KBM-7 (cell line): Measurements from ENCODE around the gene C4orf50.
"Not testable (repeated sequence)": the region's sequence is repeated elsewhere in the genome, so short reads cannot be mapped to it uniquely, and the experiment has no call there.

ENCODE experiments used
- DNase-seq: peaks from one replicate; pipeline ENCODE4 v3.0.0-alpha.2; 2015
- in situ Hi-C: fragments of 300-500 bp; cut with MboI; formaldehyde crosslinking; loops from 2 replicates; pipeline ENCODE4 v1.14.3; 2020; ENCODE audit warnings: low sequenced_read_pairs, low pct_unique_long_range_greater_than_20kb, mixed read lengths

The C4orf50 gene

GRCh38 chr4:5857199-5857598 lies 161.0 kb downstream of the C4orf50 start:
- DNase-seq = no peak
- in situ Hi-C loops = no loop called here

GRCh38 chr4:5856362-5856761 lies 161.9 kb downstream of the C4orf50 start:
- in situ Hi-C loops, DNase-seq: not testable (repeated sequence)

GRCh38 chr4:5854929-5855328 lies 163.3 kb downstream of the C4orf50 start:
- no peak for DNase-seq
- in situ Hi-C loops = no loop called here

DNA sequence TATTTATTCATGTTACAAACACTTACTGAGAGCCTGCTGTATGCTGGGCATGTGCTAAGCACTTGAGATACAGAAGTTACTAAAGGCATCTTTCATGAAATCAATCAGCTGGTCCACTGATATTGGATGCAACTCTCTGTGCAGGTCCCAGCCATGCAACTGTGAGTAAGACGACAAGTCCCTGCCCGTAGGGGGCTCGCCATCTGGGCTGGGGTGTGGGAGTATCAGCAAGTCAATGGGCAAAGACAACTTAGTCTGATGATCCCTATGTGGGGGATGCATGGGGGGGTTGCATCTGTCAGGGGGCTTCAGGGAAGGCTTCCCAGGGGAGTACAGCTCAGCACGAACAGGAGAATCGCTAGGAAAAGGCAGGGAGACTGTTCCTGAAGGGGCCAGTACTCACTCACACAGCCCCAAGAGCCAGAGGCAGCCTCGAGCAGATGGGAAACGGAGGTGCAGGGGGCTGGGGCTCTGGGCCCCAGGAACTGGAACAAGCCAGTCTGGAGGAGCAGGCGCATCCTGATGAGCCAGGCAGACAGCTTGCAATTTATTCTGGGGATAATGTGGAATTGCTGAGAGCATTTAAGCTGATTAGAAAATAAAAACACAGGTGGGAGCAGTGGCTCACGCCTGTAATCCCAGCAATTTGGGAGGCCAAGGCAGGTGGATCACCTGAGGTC lies 165.6 kb downstream of the C4orf50 start:
- no peak for DNase-seq
- in situ Hi-C loops = no loop called here

- no peak for DNase-seq
- in situ Hi-C loops = no loop called here
Observed at GRCh38 chr4:5851637-5852301, 166.5 kb downstream of the C4orf50 start.
